Pancreas (tissue), 10 donors: ENCODE measurements around the gene ENPP3. TPM values are rescaled to one million over a fixed set of nuclear protein-coding genes. Genes with fewer than 3 reads are reported as not detected.
A peak's percentile ranks its signal among the peaks of the same experiment; 100 is the strongest.
"Not testable (repeated sequence)": the region's sequence is repeated elsewhere in the genome, so short reads cannot be mapped to it uniquely, and the experiment has no call there.

ENCODE experiments used
- ATAC-seq, 4 donors: fragments of 200-7000 bp; cut with Tn5 transposase; one replicate each; pipeline versions ENCODE4 v1.8.0 to v1.9.1; 2020; ENCODE audit warnings: mild to moderate bottlenecking in 4 of 4, moderate library complexity in 4 of 4
- DNase-seq, 6 donors: peaks; one replicate each; pipeline ENCODE4 v3.0.0-alpha.2; 2020
- FAIRE-seq: peaks from 2 replicates; lab custom pipeline; 2012; peaks lifted over from hg19 to GRCh38; lab: Jason Lieb, UNC
- H3K27ac ChIP-seq, 4 donors: fragments of 200-600 bp; sonication (generic); 1 replicate in 3 of 4; 2 replicates in 1 of 4; pipeline versions ENCODE4 v1.5.0 to v1.8.0; 2020
- H3K27me3 ChIP-seq, 4 donors: fragments of 200-600 bp; one replicate each; pipeline ENCODE4 v1.8.0; 2021
- H3K36me3 ChIP-seq, 3 donors: fragments of 200-600 bp; sonication (generic) in 1 of 3; one replicate each; pipeline versions ENCODE4 v1.5.0 to v1.8.0; 2020 to 2021
- H3K4me1 ChIP-seq, 3 donors: fragments of 200-600 bp; one replicate each; pipeline ENCODE4 v1.8.0; 2021
- H3K4me3 ChIP-seq, 4 donors: fragments of 200-600 bp; sonication (generic) in 2 of 4; one replicate each; pipeline versions ENCODE4 v1.5.0 to v1.8.0; 2020 to 2021
- H3K9me3 ChIP-seq, 4 donors: fragments of 200-600 bp; one replicate each; pipeline ENCODE4 v1.8.0; 2021
- CTCF ChIP-seq, 4 donors: fragments of 200-600 bp; sonication (generic) in 3 of 4; IDR thresholded peaks; one replicate each; pipeline versions ENCODE4 v1.5.0 to v1.8.0; 2021; ENCODE audit warnings: antibody characterized with exemption in 4 of 4
- WGBS, 2 donors: extraction: QIAGEN DNeasy Blood & Tissue Kit; methylation state at CpG; one replicate each; pipeline ENCODE4 v1.1.7; 2013; 5-methylcytosine and 5-hydroxymethylcytosine counted together
- intact Hi-C, 3 donors: fragments of 100-400 bp; cut with DNase I; formaldehyde crosslinking; loops; one replicate each; pipeline versions ENCODE4 v1.11.1 to v1.14.2; 2022
- polyA plus RNA-seq, 2 donors: library from polyadenylated mRNA; stranded (reverse); fragments of 200-250 nt; gene quantifications; one replicate each; pipeline ENCODE4 v1.2.3, GENCODE V29; 2013
- total RNA-seq, 6 donors: library from RNA; stranded (reverse); fragmentation: NEBNext Ultra II Directional in 4 of 6; extraction: Animal tissue kit (Norgen Biotek cat#: 25700) in 4 of 6; gene quantifications; one replicate each; pipeline versions ENCODE4 v1.2.1 to v1.2.4, GENCODE V29; 2021 to 2023
- donor health status: healthy with polysubstance abuse.
- donor health status: DM: no; HTN: no; CAD: no; lungs with moderate emphysema.
- donor health status: DM: no; HTN: no; CAD: no.
- donor health status: control.
- donor health status: control.
- donor health status: Bipolar disorder and iron deficiency.
- donor health status: DM: yes; HTN: yes; CAD: no.
- donor health status: DM: no; HTN: no; CAD: no.
- donor health status: DM: no; HTN: no; CAD: no.
- donor health status: DM: yes; HTN: yes; CAD: no.

The ENPP3 gene
- total and polyA plus RNA-seq, 8 donors, result 0.07 to 0.38 (median 0.13) TPM; not detected in 3

GRCh38 chr6:131694832-131695426 is 57.8 kb downstream of the ENPP3 start:
- ATAC-seq, result peak; percentile 55 to 95 (median 94)
- whole genome bisulfite sequencing, 2 donors, result 28 to 39% methylated on average over 2 of the region's 2 CpGs
- DNase-seq, result peak in 3 of 6 donors; percentile 18 to 52 (median 20)
- H3K27me3 ChIP-seq, result no peaks in the 10 kb centered on the region
- no peaks in the 10 kb centered on the region for H3K36me3 ChIP-seq
- H3K4me1 ChIP-seq, result no peaks in the 10 kb centered on the region
- H3K4me3 ChIP-seq, result no peak overlapping the region
- intact Hi-C loops, result loop anchor here in 1 of 3 donors (5.0 kb wide), 1 partner anchor 217 kb away; no protein-coding TSS in a partner anchor
- FAIRE-seq, result no peak
- no peak overlapping the region for H3K27ac ChIP-seq
- peak; percentile 26 to 63 (median 50) for TF ChIP-seq CTCF (IDR thresholded peaks at IDR 0.05)
- H3K9me3 ChIP-seq, result no peaks in the 10 kb centered on the region

- 89 to 99% methylated on average over 7 of the region's 7 CpGs for WGBS, 2 donors
- no peaks in the 10 kb centered on the region for H3K36me3 ChIP-seq
These were observed 59.9 kb downstream of the ENPP3 start for GRCh38 chr6:131696956-131697355.

GRCh38 chr6:131700851-131701250 is 63.7 kb downstream of the ENPP3 start:
- H3K4me3 ChIP-seq, H3K27ac ChIP-seq, intact Hi-C loops, H3K4me1 ChIP-seq, FAIRE-seq, H3K36me3 ChIP-seq, DNase-seq, ATAC-seq, H3K27me3 ChIP-seq, H3K9me3 ChIP-seq: not testable (repeated sequence)
- WGBS, 2 donors, result no CpG with 5 or more reads among the region's 14 CpGs

More at GRCh38 chr6:131696956-131697355, 59.9 kb downstream of the ENPP3 start:
- ATAC-seq (no peak), DNase-seq (no peak), FAIRE-seq (no peak)
- no peaks in the 10 kb centered on the region for H3K9me3 ChIP-seq
- H3K4me3 ChIP-seq, result no peak overlapping the region
- no peak for TF ChIP-seq CTCF (IDR thresholded peaks at IDR 0.05)
- no peaks in the 10 kb centered on the region for H3K4me1 ChIP-seq
- no peaks in the 10 kb centered on the region for H3K27me3 ChIP-seq
- intact Hi-C loops, result no loop called here
- no peak overlapping the region for H3K27ac ChIP-seq

GRCh38 chr6:131703905-131704304 is 66.8 kb downstream of the ENPP3 start:
- H3K4me1 ChIP-seq, H3K9me3 ChIP-seq, DNase-seq, H3K27me3 ChIP-seq, H3K36me3 ChIP-seq, H3K27ac ChIP-seq, intact Hi-C loops, ATAC-seq, H3K4me3 ChIP-seq, FAIRE-seq: not testable (repeated sequence)
- no CpG with 5 or more reads among the region's 2 CpGs for WGBS, 2 donors

- H3K9me3 ChIP-seq, FAIRE-seq, H3K36me3 ChIP-seq, H3K4me1 ChIP-seq, H3K4me3 ChIP-seq, intact Hi-C loops, H3K27ac ChIP-seq, ATAC-seq, H3K27me3 ChIP-seq, DNase-seq: not testable (repeated sequence)
- 88 to 91% methylated on average over 3 to 10 of the region's 18 CpGs for WGBS, 2 donors
These were observed 73.8 kb downstream of the ENPP3 start, which contains the start of gene CTAGE9 for GRCh38 chr6:131710917-131711316. CTAGE9 (minus strand) TSS chr6:131711017; CDS start chr6:131711017, 0 bp downstream.

- H3K36me3 ChIP-seq, intact Hi-C loops, H3K27ac ChIP-seq, H3K4me3 ChIP-seq, H3K9me3 ChIP-seq, FAIRE-seq, DNase-seq, H3K4me1 ChIP-seq, H3K27me3 ChIP-seq: not testable (repeated sequence)
- 91 to 98% methylated on average over 5 to 6 of the region's 6 CpGs for WGBS, 2 donors
- peak in 1 of 4 donors; percentile 22 for ATAC-seq
These were observed 78.5 kb downstream of the ENPP3 start for GRCh38 chr6:131715567-131715966.
